ENCODE data around the gene HDAC7. TPM values are rescaled to one million over a fixed set of nuclear protein-coding genes. Genes with fewer than 3 reads are reported as not detected.
"Not testable (repeated sequence)": the region's sequence is repeated elsewhere in the genome, so short reads cannot be mapped to it uniquely, and the experiment has no call there.

Gene HDAC7
- total RNA-seq, 2 donors from 2014 or later: 163 to 471 TPM

- no peak for ATAC-seq (replicated peaks)
These were observed 3.1 kb downstream of the HDAC7 start for GRCh38 chr12:47816403-47817271.

GRCh38 chr12:47815447-47815846 is 4.3 kb downstream of the HDAC7 start:
- ATAC-seq (replicated peaks); H3K9me3 Mint-ChIP-seq; H3K27me3 Mint-ChIP-seq: not testable (repeated sequence)
- Mint-ChIP-seq H3K4me1 (peaks cover 23% of the 10 kb centered on the region), H3K4me3 (peak overlapping the region; percentile 97), H3K36me3 (ENCODE audit: low read depth) (peaks cover 93% of the 10 kb centered on the region), H3K27ac (peak overlapping the region; percentile 97)

More at GRCh38 chr12:47816403-47817271, 3.1 kb downstream of the HDAC7 start:
- peak overlapping the region; percentile 97 for H3K4me3 Mint-ChIP-seq
- no peaks in the 10 kb centered on the region for H3K9me3 Mint-ChIP-seq
- H3K27me3 Mint-ChIP-seq: no peaks in the 10 kb centered on the region
- H3K36me3 Mint-ChIP-seq (ENCODE audit: low read depth): peaks cover 92% of the 10 kb centered on the region
- H3K27ac Mint-ChIP-seq: peak overlapping the region; percentile 97
- H3K4me1 Mint-ChIP-seq: peaks cover 18% of the 10 kb centered on the region

- peak overlapping the region; percentile 97 for H3K4me3 Mint-ChIP-seq
- no peaks in the 10 kb centered on the region for H3K27me3 Mint-ChIP-seq
- H3K4me1 Mint-ChIP-seq: peaks cover 26% of the 10 kb centered on the region
- peak overlapping the region; percentile 97 for H3K27ac Mint-ChIP-seq
- ATAC-seq (replicated peaks): peak; percentile 57
- H3K9me3 Mint-ChIP-seq: no peaks in the 10 kb centered on the region
- H3K36me3 Mint-ChIP-seq (ENCODE audit: low read depth): peaks cover 95% of the 10 kb centered on the region
These were observed 5.0 kb downstream of the HDAC7 start for GRCh38 chr12:47814539-47815170.

GRCh38 chr12:47813511-47814196 is 6.0 kb downstream of the HDAC7 start:
- no peaks in the 10 kb centered on the region for H3K9me3 Mint-ChIP-seq
- peak; percentile 2 for ATAC-seq (replicated peaks)
- no peaks in the 10 kb centered on the region for H3K27me3 Mint-ChIP-seq
- H3K4me3 Mint-ChIP-seq: peak overlapping the region; percentile 97
- H3K27ac Mint-ChIP-seq: peak overlapping the region; percentile 97
- peaks cover 32% of the 10 kb centered on the region for H3K4me1 Mint-ChIP-seq
- peaks cover 100% of the 10 kb centered on the region for H3K36me3 Mint-ChIP-seq (ENCODE audit: low read depth)

GRCh38 chr12:47812797-47813510 is 6.7 kb downstream of the HDAC7 start:
- peaks cover 100% of the 10 kb centered on the region for H3K36me3 Mint-ChIP-seq (ENCODE audit: low read depth)
- ATAC-seq (replicated peaks): peak; percentile 57
- peak overlapping the region; percentile 97 for H3K4me3 Mint-ChIP-seq
- H3K27ac Mint-ChIP-seq: peak overlapping the region; percentile 97
- H3K9me3 Mint-ChIP-seq: no peaks in the 10 kb centered on the region
- H3K27me3 Mint-ChIP-seq: no peaks in the 10 kb centered on the region
- H3K4me1 Mint-ChIP-seq: peaks cover 35% of the 10 kb centered on the region

- no peak for ATAC-seq (replicated peaks)
- H3K4me3 Mint-ChIP-seq: peak overlapping the region; percentile 97
These were observed 7.9 kb downstream of the HDAC7 start for GRCh38 chr12:47811581-47812484.

GRCh38 chr12:47811072-47811396 is 8.7 kb downstream of the HDAC7 start:
- Mint-ChIP-seq H3K36me3 (ENCODE audit: low read depth) (peaks cover 100% of the 10 kb centered on the region), H3K4me1 (peaks cover 42% of the 10 kb centered on the region), H3K9me3 (no peaks in the 10 kb centered on the region), H3K27me3 (no peaks in the 10 kb centered on the region), H3K4me3 (peak overlapping the region; percentile 97), H3K27ac (peak overlapping the region; percentile 97)
- ATAC-seq (replicated peaks): no peak

More at GRCh38 chr12:47811581-47812484, 7.9 kb downstream of the HDAC7 start:
- Mint-ChIP-seq H3K9me3 (no peaks in the 10 kb centered on the region), H3K27ac (peak overlapping the region; percentile 97), H3K36me3 (ENCODE audit: low read depth) (peaks cover 100% of the 10 kb centered on the region), H3K27me3 (no peaks in the 10 kb centered on the region), H3K4me1 (peaks cover 46% of the 10 kb centered on the region)

GRCh38 chr12:47809518-47809917 is 10.2 kb downstream of the HDAC7 start:
- peak overlapping the region; percentile 97 for H3K27ac Mint-ChIP-seq
- H3K36me3 Mint-ChIP-seq (ENCODE audit: low read depth): peaks cover 100% of the 10 kb centered on the region
- not testable (repeated sequence) for H3K27me3 Mint-ChIP-seq; H3K9me3 Mint-ChIP-seq; ATAC-seq (replicated peaks)
- peak overlapping the region; percentile 97 for H3K4me3 Mint-ChIP-seq
- peaks cover 54% of the 10 kb centered on the region for H3K4me1 Mint-ChIP-seq

- peak overlapping the region; percentile 97 for H3K27ac Mint-ChIP-seq
- ATAC-seq (replicated peaks): peak; percentile 52
These were observed 10.9 kb downstream of the HDAC7 start for GRCh38 chr12:47808574-47809365.

GRCh38 chr12:47808050-47808449 is 11.7 kb downstream of the HDAC7 start:
- Mint-ChIP-seq H3K27ac (peak overlapping the region; percentile 97), H3K36me3 (ENCODE audit: low read depth) (peaks cover 100% of the 10 kb centered on the region), H3K9me3 (no peaks in the 10 kb centered on the region), H3K4me1 (peaks cover 58% of the 10 kb centered on the region), H3K4me3 (peak overlapping the region; percentile 97), H3K27me3 (no peaks in the 10 kb centered on the region)
- ATAC-seq (replicated peaks): peak; percentile 49

More at GRCh38 chr12:47808574-47809365, 10.9 kb downstream of the HDAC7 start:
- peak overlapping the region; percentile 97 for H3K4me3 Mint-ChIP-seq
- H3K4me1 Mint-ChIP-seq: peaks cover 56% of the 10 kb centered on the region
- peaks cover 100% of the 10 kb centered on the region for H3K36me3 Mint-ChIP-seq (ENCODE audit: low read depth)
- no peaks in the 10 kb centered on the region for H3K27me3 Mint-ChIP-seq
- no peaks in the 10 kb centered on the region for H3K9me3 Mint-ChIP-seq

GRCh38 chr12:47807338-47807737 is 12.4 kb downstream of the HDAC7 start:
- Mint-ChIP-seq H3K27ac (peak overlapping the region; percentile 97), H3K4me1 (peaks cover 58% of the 10 kb centered on the region), H3K9me3 (no peaks in the 10 kb centered on the region), H3K36me3 (ENCODE audit: low read depth) (peaks cover 100% of the 10 kb centered on the region), H3K27me3 (no peaks in the 10 kb centered on the region), H3K4me3 (peak overlapping the region; percentile 97)
- ATAC-seq (replicated peaks): no peak

GRCh38 chr12:47805417-47805816 is 14.3 kb downstream of the HDAC7 start:
- Mint-ChIP-seq H3K27ac (peak overlapping the region; percentile 94), H3K4me3 (peak overlapping the region; percentile 97), H3K9me3 (no peaks in the 10 kb centered on the region), H3K27me3 (no peaks in the 10 kb centered on the region), H3K4me1 (peaks cover 55% of the 10 kb centered on the region), H3K36me3 (ENCODE audit: low read depth) (peaks cover 99% of the 10 kb centered on the region)
- ATAC-seq (replicated peaks): no peak
